A673 (cell line): ENCODE measurements around the gene DDIAS.

Experiments used
- EZH2 ChIP-seq: fragments of 200-600 bp; sonication (generic); IDR thresholded peaks from 2 replicates; pipeline ENCODE4 v1.6.1; 2017; ENCODE audit warnings: borderline replicate concordance, low read depth, mild to moderate bottlenecking, mixed read lengths, antibody characterized with exemption, low read length; ENCODE audit not compliant: poor library complexity, severe bottlenecking
- TF ChIP-seq, protein P1 (sequence below): fragments of 300-800, 200-600 bp; sonication (generic); conservative IDR thresholded peaks from 2 replicates; pipeline ENCODE4 v1.5.1; 2017; ENCODE audit warnings: low read depth, mild to moderate bottlenecking, antibody characterized with exemption, low read length, moderate library complexity, mixed read lengths

DNA sequence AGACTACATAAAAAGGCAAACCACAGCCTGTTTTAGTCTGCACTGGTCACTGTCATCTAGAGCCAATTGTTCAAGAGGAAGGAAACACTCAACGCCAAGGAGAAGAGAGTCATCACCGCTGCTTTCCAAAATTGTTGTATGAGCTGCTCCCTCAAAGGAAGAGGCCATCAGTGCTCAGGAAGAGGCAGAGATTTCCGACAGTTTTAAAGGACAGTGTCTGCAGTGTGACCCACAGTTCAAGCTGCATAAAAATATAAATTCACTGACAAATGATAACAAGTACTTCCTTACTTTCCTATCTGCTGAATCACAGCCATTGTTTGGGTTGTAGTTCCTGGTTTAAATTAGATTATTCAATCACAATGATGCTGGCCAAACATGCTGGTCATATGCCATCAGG is 17.7 kb upstream of the DDIAS start:
- TF ChIP-seq, protein P1, sequence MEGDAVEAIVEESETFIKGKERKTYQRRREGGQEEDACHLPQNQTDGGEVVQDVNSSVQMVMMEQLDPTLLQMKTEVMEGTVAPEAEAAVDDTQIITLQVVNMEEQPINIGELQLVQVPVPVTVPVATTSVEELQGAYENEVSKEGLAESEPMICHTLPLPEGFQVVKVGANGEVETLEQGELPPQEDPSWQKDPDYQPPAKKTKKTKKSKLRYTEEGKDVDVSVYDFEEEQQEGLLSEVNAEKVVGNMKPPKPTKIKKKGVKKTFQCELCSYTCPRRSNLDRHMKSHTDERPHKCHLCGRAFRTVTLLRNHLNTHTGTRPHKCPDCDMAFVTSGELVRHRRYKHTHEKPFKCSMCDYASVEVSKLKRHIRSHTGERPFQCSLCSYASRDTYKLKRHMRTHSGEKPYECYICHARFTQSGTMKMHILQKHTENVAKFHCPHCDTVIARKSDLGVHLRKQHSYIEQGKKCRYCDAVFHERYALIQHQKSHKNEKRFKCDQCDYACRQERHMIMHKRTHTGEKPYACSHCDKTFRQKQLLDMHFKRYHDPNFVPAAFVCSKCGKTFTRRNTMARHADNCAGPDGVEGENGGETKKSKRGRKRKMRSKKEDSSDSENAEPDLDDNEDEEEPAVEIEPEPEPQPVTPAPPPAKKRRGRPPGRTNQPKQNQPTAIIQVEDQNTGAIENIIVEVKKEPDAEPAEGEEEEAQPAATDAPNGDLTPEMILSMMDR: no peak
- TF ChIP-seq EZH2: no peak
